ENCODE results near the gene HS3ST6. TPM values are rescaled to one million over a fixed set of nuclear protein-coding genes. Genes with fewer than 3 reads are reported as not detected.

HS3ST6 gene
- total and polyA plus RNA-seq, 9 of the 15 experiments (the other 6 are each of a cell fraction or from before 2014, with no cell fraction given): not detected

- intact Hi-C loops (cut with micrococcal nuclease) (no loop called here), in situ Hi-C loops (cut with MboI) (no loop called here)
- Histone ChIP-seq H3K4me2 (ENCODE audit: insufficient read depth, low read length) (no peak overlapping the region), H3K9ac (ENCODE audit: insufficient read depth in 1 of 2, low read depth in 2 of 2, low read length in 2 of 2) (peak overlapping the region in 1 of 2 experiments; percentile 81; a peak in 2 of 4 replicates), H2AFZ (ENCODE audit: low read depth, low read length) (no peak overlapping the region), H4K20me1 (replicated peaks; ENCODE audit: control insufficient read depth, insufficient read depth, low read length) (0 out of 2 replicates have a peak, but pooled peaks cover 11% of the 10 kb centered on the region), H3K9me1 (ENCODE audit: control insufficient read depth, insufficient read depth, low read length) (no peaks in the 10 kb centered on the region), H3K79me2 (ENCODE audit: control insufficient read depth, insufficient read depth, low read length) (no peaks in the 10 kb centered on the region), H3K36me3 (ENCODE audit: control insufficient read depth, insufficient read depth, low read length) (no peaks in the 10 kb centered on the region), H3K9me3 (replicated peaks; ENCODE audit: control insufficient read depth, insufficient read depth, low read depth, low read length) (no peaks in the 10 kb centered on the region), H3K27ac (ENCODE audit: extremely low read depth, low read depth, low read length) (no peak overlapping the region), H3K4me3 (no peak overlapping the region), H3K27me3 (ENCODE audit: control insufficient read depth in 2 of 2, insufficient read depth in 2 of 2, low read length in 2 of 2) (peaks cover 7 to 18% of the 10 kb centered on the region in 2 experiments; a peak in 3 of 5 replicates), H3K4me1 (replicated peaks in 1 of 2; ENCODE audit: control insufficient read depth in 2 of 2, insufficient read depth in 2 of 2, low read length in 2 of 2) (peaks cover 12 to 46% of the 10 kb centered on the region in 2 experiments; a peak in 4 of 5 replicates)
- no TSS peak for BruUV-seq (replicated peaks)
- FAIRE-seq (no peak), ATAC-seq (peak; percentile 63), DNase-seq (ENCODE audit: extremely low read depth in 1 of 4, low spot score in 3 of 4) (peak in 3 of 4 experiments; percentile 56 to 75 (median 69))
- WGBS (ENCODE audit: insufficient coverage, low coverage, missing lambda C conversion rate): 8% methylated on average over 21 of the region's 24 CpGs
- POLR2A ChIA-PET: interaction anchor here (0.8 to 1.2 kb wide), 4 partner anchors 21 to 149 kb away, joined by 3 to 5 read pairs (median 4); partner anchors contain the start of gene RPS2
- CTCF ChIA-PET (ENCODE audit: low intra/inter-chr PET ratio): no interaction called here
- TF ChIP-seq PHF20 (IDR thresholded peaks at IDR 0.05; ENCODE audit: partially characterized antibody): no peak
- no peak for TF ChIP-seq MTF1 (CRISPR knock-in tag; IDR thresholded peaks at IDR 0.05; ENCODE audit: borderline replicate concordance)
- no peak for TF ChIP-seq E2F8 (IDR thresholded peaks at IDR 0.05; ENCODE audit: low read depth, partially characterized antibody)
- no peak for TF ChIP-seq ZNF121 (CRISPR knock-in tag; conservative IDR thresholded peaks at IDR 0.05)
- TF ChIP-seq MEIS2 (IDR thresholded peaks at IDR 0.05; ENCODE audit: partially characterized antibody): no peak
- TF ChIP-seq NFE2 (IDR thresholded peaks at IDR 0.05; ENCODE audit: low read depth): no peak
- TF ChIP-seq CHD1 (IDR thresholded peaks at IDR 0.05; ENCODE audit: low read length): no peak
- TF ChIP-seq CTCF (IDR thresholded peaks at IDR 0.05 in 2 of 3, conservative IDR thresholded peaks at IDR 0.05 in 1 of 3; ENCODE audit: insufficient read depth in 2 of 3, low read depth in 1 of 3, low read length in 3 of 3): peak in 1 of 3 experiments; percentile 18; a peak in 1 of 6 replicates
- TF ChIP-seq NFYB (IDR thresholded peaks at IDR 0.05; ENCODE audit: extremely low read depth, insufficient read length): no peak
- 0 out of 2 replicates have a peak, but pooled peaks have one; percentile 39 for TF ChIP-seq FOXP4 (CRISPR knock-in tag; IDR thresholded peaks at IDR 0.05; ENCODE audit: borderline replicate concordance)
- TF ChIP-seq MAZ (CRISPR knock-in tag; conservative IDR thresholded peaks at IDR 0.05 in 1 of 2, IDR thresholded peaks at IDR 0.05 in 1 of 2): peak in 1 of 2 experiments; percentile 55; a peak in 1 of 4 replicates
- no peak for TF ChIP-seq MXD1 (CRISPR knock-in tag; IDR thresholded peaks at IDR 0.05; ENCODE audit: borderline replicate concordance, poor library complexity, severe bottlenecking)
- no peak for TF ChIP-seq SNIP1 (IDR thresholded peaks at IDR 0.05; ENCODE audit: low read depth)
Observed at GRCh38 chr16:1923299-1924034, 5.3 kb upstream of the HS3ST6 start.
